H1 (cell line): ENCODE results near the gene PRDX5. TPM values are rescaled to one million over a fixed set of nuclear protein-coding genes. Genes with fewer than 3 reads are reported as not detected.

Experiments used
- CTCF ChIA-PET: fragments of 300-600 bp; sonication (Branson Sonifier 250); formaldehyde crosslinking; loops from one replicate; lab custom pipeline; 2021; ENCODE audit not compliant: partially characterized antibody; lab: Charles Lee
- POLR2A ChIA-PET: fragments of 300-600 bp; sonication (Branson Sonifier 250); formaldehyde crosslinking; loops from one replicate; lab custom pipeline; 2021; ENCODE audit warnings: inconsistent platforms; ENCODE audit not compliant: partially characterized antibody; lab: Charles Lee
- DNase-seq, 2 experiments: peaks; one replicate each; pipeline versions ENCODE4 v3.0.0 to v3.0.0-alpha.2; 2010 to 2022; ENCODE audit warnings: low spot score in 2 of 2, low read depth in 1 of 2, mixed read lengths in 1 of 2
- FAIRE-seq: peaks from 2 replicates; lab custom pipeline; 2011; peaks lifted over from hg19 to GRCh38; lab: Jason Lieb, UNC
- H2AFZ ChIP-seq: 2 replicates; pipeline ENCODE4 v1.8.1; 2012; ENCODE audit warnings: low read length, inconsistent platforms
- H2AK5ac ChIP-seq: 2 replicates; pipeline ENCODE4 v1.6.1; 2013; ENCODE audit warnings: low read depth, low read length
- H2BK120ac ChIP-seq: replicated peaks from 2 replicates; pipeline ENCODE3; 2013; ENCODE audit warnings: low read depth, low read length, inconsistent platforms
- H2BK12ac ChIP-seq: 2 replicates; pipeline ENCODE4 v1.6.1; 2013; ENCODE audit warnings: low read depth, low read length
- H2BK15ac ChIP-seq: 2 replicates; pipeline ENCODE4 v1.6.1; 2013; ENCODE audit warnings: low read length
- H2BK20ac ChIP-seq: 2 replicates; pipeline ENCODE4 v1.6.1; 2013; ENCODE audit warnings: low read length
- H2BK5ac ChIP-seq: 2 replicates; pipeline ENCODE4 v1.6.1; 2013; ENCODE audit warnings: low read depth, low read length
- H3K14ac ChIP-seq: 2 replicates; pipeline ENCODE4 v1.6.1; 2013; ENCODE audit warnings: inconsistent platforms; ENCODE audit not compliant: insufficient read length
- H3K18ac ChIP-seq: 2 replicates; pipeline ENCODE4 v1.6.1; 2013; ENCODE audit warnings: low read length; ENCODE audit errors: extremely low read depth
- H3K23ac ChIP-seq: 2 replicates; pipeline ENCODE4 v1.6.1; 2013; ENCODE audit warnings: inconsistent platforms; ENCODE audit not compliant: insufficient read length
- H3K23me2 ChIP-seq: 2 replicates; pipeline ENCODE4 v1.6.1; 2013; ENCODE audit warnings: low read depth, low read length
- H3K27ac ChIP-seq: 2 replicates; pipeline ENCODE4 v1.6.1; 2011; ENCODE audit warnings: low read depth, low read length, inconsistent platforms
- H3K27me3 ChIP-seq, 4 experiments: replicated peaks in 1 of 4; 1 replicate in 1 of 4; 2 replicates in 3 of 4; pipeline versions ENCODE4 v1.6.1 to v1.8.1; 2011 to 2013; ENCODE audit warnings: low read length in 3 of 4, mild to moderate bottlenecking in 3 of 4, inconsistent platforms in 2 of 4, mixed read lengths in 2 of 4, moderate library complexity in 1 of 4; ENCODE audit not compliant: control insufficient read depth in 3 of 4, insufficient read depth in 3 of 4; ENCODE audit errors: extremely low read depth in 1 of 4
- H3K36me3 ChIP-seq, 4 experiments: 2 replicates each; pipeline versions ENCODE4 v1.6.1 to v1.8.1; 2011 to 2013; ENCODE audit warnings: mild to moderate bottlenecking in 4 of 4, low read length in 3 of 4, moderate library complexity in 2 of 4, control low read depth in 1 of 4, inconsistent platforms in 1 of 4; ENCODE audit not compliant: insufficient read depth in 4 of 4, control insufficient read depth in 2 of 4
- H3K4ac ChIP-seq: replicated peaks from 2 replicates; pipeline ENCODE3; 2013; ENCODE audit warnings: low read length, low read depth, mixed read lengths, inconsistent platforms; ENCODE audit not compliant: insufficient read length
- H3K4me1 ChIP-seq, 4 experiments: replicated peaks in 1 of 4; 1 replicate in 1 of 4; 2 replicates in 3 of 4; pipeline versions ENCODE4 v1.6.1 to v1.8.1; 2011 to 2013; ENCODE audit warnings: low read length in 3 of 4, inconsistent platforms in 2 of 4, mixed read lengths in 1 of 4; ENCODE audit not compliant: insufficient read depth in 4 of 4, control insufficient read depth in 3 of 4
- H3K4me2 ChIP-seq, 2 experiments: 2 replicates each; pipeline versions ENCODE4 v1.6.1 to v1.8.1; 2011 to 2013; ENCODE audit warnings: low read depth in 2 of 2, low read length in 2 of 2, control low read depth in 1 of 2, inconsistent platforms in 1 of 2, mild to moderate bottlenecking in 1 of 2; ENCODE audit not compliant: insufficient read depth in 1 of 2
- H3K4me3 ChIP-seq, 4 experiments: fragments of 200-600, 300-600 bp in 1 of 4; sonication (generic), shearing (Covaris generic), sonication (Bioruptor Twin) in 1 of 4; 2 replicates each; pipeline versions ENCODE4 v1.5.1 to v1.8.1; 2011 to 2016; ENCODE audit warnings: low read length in 4 of 4, low read depth in 3 of 4, control low read depth in 2 of 4, inconsistent platforms in 2 of 4, mild to moderate bottlenecking in 2 of 4, mixed read lengths in 1 of 4, moderate library complexity in 1 of 4; ENCODE audit not compliant: insufficient read depth in 2 of 4; ENCODE audit errors: extremely low read depth in 1 of 4
- H3K56ac ChIP-seq: replicated peaks from 2 replicates; pipeline ENCODE3; 2013; ENCODE audit warnings: low read depth, mild to moderate bottlenecking, mixed read lengths, low read length, inconsistent platforms; ENCODE audit not compliant: insufficient read length
- H3K79me1 ChIP-seq: 2 replicates; pipeline ENCODE4 v1.6.1; 2013; ENCODE audit warnings: low read depth, low read length, control low read depth
- H3K79me2 ChIP-seq, 2 experiments: 2 replicates each; pipeline versions ENCODE4 v1.6.1 to v1.8.1; 2012 to 2013; ENCODE audit warnings: low read length in 2 of 2, mild to moderate bottlenecking in 2 of 2, inconsistent platforms in 1 of 2; ENCODE audit not compliant: insufficient read depth in 2 of 2, control insufficient read depth in 1 of 2
- H3K9ac ChIP-seq, 4 experiments: replicated peaks in 1 of 4; 1 replicate in 1 of 4; 2 replicates in 3 of 4; pipeline versions ENCODE4 v1.6.1 to v1.8.1; 2011 to 2013; ENCODE audit warnings: low read depth in 3 of 4, low read length in 3 of 4, control low read depth in 2 of 4, mild to moderate bottlenecking in 2 of 4, moderate library complexity in 2 of 4, inconsistent platforms in 1 of 4; ENCODE audit errors: extremely low read depth in 1 of 4
- H3K9me3 ChIP-seq, 2 experiments: 2 replicates each; pipeline versions ENCODE4 v1.6.1 to v1.8.1; 2012 to 2013; ENCODE audit warnings: mild to moderate bottlenecking in 2 of 2, moderate library complexity in 2 of 2, control low read depth in 1 of 2, inconsistent platforms in 1 of 2, low read depth in 1 of 2, low read length in 1 of 2, mixed read lengths in 1 of 2; ENCODE audit not compliant: insufficient read depth in 2 of 2
- H4K20me1 ChIP-seq, 2 experiments: replicated peaks in 1 of 2; 2 replicates each; pipeline versions ENCODE3 to v1.8.1; 2011 to 2013; ENCODE audit warnings: inconsistent platforms in 2 of 2, low read length in 2 of 2, mild to moderate bottlenecking in 1 of 2; ENCODE audit not compliant: insufficient read depth in 2 of 2, control insufficient read depth in 1 of 2
- H4K5ac ChIP-seq: 2 replicates; pipeline ENCODE4 v1.6.1; 2013; ENCODE audit warnings: low read length, low read depth, mixed read lengths, inconsistent platforms; ENCODE audit not compliant: insufficient read length
- H4K8ac ChIP-seq: 2 replicates; pipeline ENCODE4 v1.8.0; 2013; ENCODE audit warnings: mild to moderate bottlenecking, moderate library complexity, low read length, inconsistent platforms; ENCODE audit not compliant: insufficient read depth; ENCODE audit errors: extremely low read depth
- H4K91ac ChIP-seq: replicated peaks from 2 replicates; pipeline ENCODE3; 2013; ENCODE audit warnings: low read length, mixed read lengths, inconsistent platforms; ENCODE audit not compliant: insufficient read length
- BRCA1 ChIP-seq: IDR thresholded peaks from 2 replicates; pipeline ENCODE4 v1.6.1; 2012; ENCODE audit warnings: low read depth, low read length, improper control_type of control experiment
- GTF2F1 ChIP-seq: IDR thresholded peaks from 2 replicates; pipeline ENCODE4 v1.6.1; 2012; ENCODE audit warnings: low read depth, low read length, improper control_type of control experiment, borderline replicate concordance
- HDAC6 ChIP-seq: IDR thresholded peaks from one replicate; pipeline ENCODE4 v1.7.1; 2012; ENCODE audit warnings: low read depth, mild to moderate bottlenecking, inconsistent platforms, low read length, moderate library complexity
- RAD21 ChIP-seq, 2 experiments: IDR thresholded peaks in 1 of 2; conservative IDR thresholded peaks in 1 of 2; 2 replicates each; pipeline ENCODE4 v1.6.1; 2011; ENCODE audit warnings: low read depth in 2 of 2, low read length in 2 of 2, improper control_type of control experiment in 1 of 2, inconsistent platforms in 1 of 2, mild to moderate bottlenecking in 1 of 2, moderate library complexity in 1 of 2
- SP1 ChIP-seq: IDR thresholded peaks from 2 replicates; pipeline ENCODE4 v1.6.1; 2011; ENCODE audit warnings: low read depth, low read length
- TEAD4 ChIP-seq: IDR thresholded peaks from 2 replicates; pipeline ENCODE4 v1.6.1; 2012; ENCODE audit warnings: low read depth, low read length, inconsistent platforms, mixed read lengths
- WGBS, 2 experiments: shearing (Covaris generic) in 1 of 2; methylation state at CpG; one replicate each; pipeline versions ENCODE4 v1.1.6 to v1.1.7; 2013 to 2015; ENCODE audit warnings: low lambda C conversion rate in 2 of 2, mixed read lengths in 2 of 2, inconsistent platforms in 1 of 2, low coverage in 1 of 2, missing lambda C conversion rate in 1 of 2; ENCODE audit not compliant: insufficient replicate concordance in 2 of 2, insufficient coverage in 1 of 2, insufficient read length in 1 of 2; ENCODE audit errors: extremely low coverage in 1 of 2, missing lambda C conversion rate in 1 of 2; 5-methylcytosine and 5-hydroxymethylcytosine counted together
- polyA plus RNA-seq, 7 experiments: library from polyadenylated mRNA; depleted of rRNA in 3 of 7; stranded (reverse) in 5 of 7; unstranded in 2 of 7; fragments of >200 nt in 5 of 7; fragments of 200-250 nt in 2 of 7; gene quantifications; 1 replicate in 5 of 7; 2 replicates in 1 of 7; 4 replicates in 1 of 7; pipeline versions ENCODE4 v1.2.1 to v1.2.3, GENCODE V29; 2011 to 2013; ENCODE audit warnings: missing spikeins in 2 of 7, mixed read lengths in 2 of 7
- total RNA-seq: library from RNA; stranded (reverse); fragmentation: NEBNext Ultra II Directional; extraction: Animal tissue kit (Norgen Biotek cat#: 25700); gene quantifications from 2 replicates; pipeline ENCODE4 v1.2.1, GENCODE V29; 2021

PRDX5 gene
- total and polyA plus RNA-seq, 2 of the 8 experiments (the other 6 are each of a cell fraction or from before 2014, with no cell fraction given), result 201 to 582 TPM

DNA sequence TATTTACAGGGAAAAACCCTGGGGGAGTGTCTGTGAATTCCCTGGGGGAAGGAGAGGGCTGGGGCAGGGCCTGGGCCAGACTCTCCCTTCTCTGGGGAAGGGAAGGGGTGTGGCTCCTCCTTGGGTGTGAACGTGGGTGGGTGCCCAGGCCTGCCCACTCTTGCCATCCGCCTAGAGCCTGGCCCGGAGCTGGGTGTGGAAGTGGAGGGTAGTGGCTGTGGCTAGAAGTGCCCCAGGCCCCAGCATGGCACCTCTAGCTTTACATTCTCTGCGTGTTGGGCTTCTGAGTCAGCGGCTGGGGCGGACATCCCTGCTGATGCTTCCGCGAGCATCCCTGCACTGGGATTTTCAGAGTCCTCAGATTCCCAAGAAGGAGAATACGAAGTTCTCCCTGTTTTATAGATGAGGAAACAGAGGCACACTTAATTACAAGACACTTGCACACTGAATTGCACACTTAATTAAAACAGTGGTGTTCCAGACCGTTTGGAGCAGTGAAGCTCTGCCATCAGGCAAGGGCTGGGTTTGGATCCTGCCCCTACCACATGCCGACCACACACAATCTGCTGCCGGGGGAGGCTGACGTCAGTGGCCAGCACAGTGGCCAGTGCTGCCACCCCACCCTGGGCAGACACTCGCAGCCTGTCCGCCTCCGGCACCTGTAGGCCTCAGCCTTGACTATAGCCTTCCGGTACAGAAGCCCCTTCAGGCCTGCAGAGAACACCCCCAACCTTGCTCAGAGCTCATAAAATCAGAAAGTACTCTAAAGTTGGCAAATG, 41.1 kb upstream of the PRDX5 start:
- no peak overlapping the region for H2AK5ac ChIP-seq
- H3K4me3 ChIP-seq, result no peak overlapping the region
- TF ChIP-seq TEAD4 (no peak), BRCA1 (no peak), HDAC6 (no peak), GTF2F1 (no peak), SP1 (no peak), RAD21 (IDR thresholded peaks at IDR 0.05 in 1 of 2, conservative IDR thresholded peaks at IDR 0.05 in 1 of 2; ENCODE audit: low read depth in 2 of 2, low read length in 2 of 2) (no peak)
- no peak overlapping the region for H3K4me2 ChIP-seq
- no peak overlapping the region for H2AFZ ChIP-seq
- H3K4ac ChIP-seq, result no peak overlapping the region
- H2BK120ac ChIP-seq, result no peak overlapping the region
- H2BK12ac ChIP-seq, result no peak overlapping the region
- no peaks in the 10 kb centered on the region for H4K20me1 ChIP-seq
- H3K9ac ChIP-seq, result no peak overlapping the region
- H3K14ac ChIP-seq, result no peak overlapping the region
- WGBS, 2 experiments, result 94% methylated on average over 17 of the region's 17 CpGs; no CpG with 5 or more reads in 1 of the 2 experiments
- H3K23me2 ChIP-seq, result no peaks in the 10 kb centered on the region
- H3K9me3 ChIP-seq, result no peaks in the 10 kb centered on the region
- no peak for FAIRE-seq
- no peaks in the 10 kb centered on the region; the same call in 1 of the 2 replicates for H3K79me1 ChIP-seq
- no peaks in the 10 kb centered on the region; a peak in 1 of 8 replicates for H3K36me3 ChIP-seq
- POLR2A ChIA-PET, result interaction anchor here (0.6 to 1.7 kb wide), 6 partner anchors 9 to 27 kb away, joined by 3 to 6 read pairs (median 3); partner anchors contain the start of gene KCNK4
- no peak overlapping the region for H2BK5ac ChIP-seq
- H3K18ac ChIP-seq, result no peak overlapping the region
- H3K27ac ChIP-seq, result no peak overlapping the region
- CTCF ChIA-PET, result interaction anchor here (0.6 to 13.7 kb wide), 7 partner anchors 26 to 1891 kb away, joined by 3 to 168 read pairs (median 3); partner anchors contain the start of genes CATSPERZ, ESRRA, PRDX5 and STIP1
- no peak overlapping the region for H4K5ac ChIP-seq
- H3K56ac ChIP-seq, result no peak overlapping the region
- no peak overlapping the region for H2BK15ac ChIP-seq
- H4K8ac ChIP-seq, result no peak overlapping the region
- no peak overlapping the region for H3K23ac ChIP-seq
- H4K91ac ChIP-seq, result no peak overlapping the region
- peaks cover 0 to 5% (median under 1%) of the 10 kb centered on the region in 4 experiments; a peak in 1 of 7 replicates for H3K4me1 ChIP-seq
- no peak for DNase-seq
- no peak overlapping the region for H2BK20ac ChIP-seq
- no peaks in the 10 kb centered on the region for H3K27me3 ChIP-seq
- 0 out of 4 replicates have a peak, but pooled peaks cover 0 to 4% of the 10 kb centered on the region in 2 experiments for H3K79me2 ChIP-seq
